Pancreas (tissue), 10 donors: ENCODE measurements around the gene PCDH15. TPM values are rescaled to one million over a fixed set of nuclear protein-coding genes. Genes with fewer than 3 reads are reported as not detected.
A peak's percentile ranks its signal among the peaks of the same experiment; 100 is the strongest.

Source experiments
- ATAC-seq, 4 donors: fragments of 200-7000 bp; cut with Tn5 transposase; one replicate each; pipeline versions ENCODE4 v1.8.0 to v1.9.1; 2020; ENCODE audit warnings: mild to moderate bottlenecking in 4 of 4, moderate library complexity in 4 of 4
- DNase-seq, 6 donors: peaks; one replicate each; pipeline ENCODE4 v3.0.0-alpha.2; 2020
- FAIRE-seq: peaks from 2 replicates; lab custom pipeline; 2012; peaks lifted over from hg19 to GRCh38; lab: Jason Lieb, UNC
- H3K27ac ChIP-seq, 4 donors: fragments of 200-600 bp; sonication (generic); 1 replicate in 3 of 4; 2 replicates in 1 of 4; pipeline versions ENCODE4 v1.5.0 to v1.8.0; 2020
- H3K27me3 ChIP-seq, 4 donors: fragments of 200-600 bp; one replicate each; pipeline ENCODE4 v1.8.0; 2021
- H3K36me3 ChIP-seq, 3 donors: fragments of 200-600 bp; sonication (generic) in 1 of 3; one replicate each; pipeline versions ENCODE4 v1.5.0 to v1.8.0; 2020 to 2021
- H3K4me1 ChIP-seq, 3 donors: fragments of 200-600 bp; one replicate each; pipeline ENCODE4 v1.8.0; 2021
- H3K4me3 ChIP-seq, 4 donors: fragments of 200-600 bp; sonication (generic) in 2 of 4; one replicate each; pipeline versions ENCODE4 v1.5.0 to v1.8.0; 2020 to 2021
- H3K9me3 ChIP-seq, 4 donors: fragments of 200-600 bp; one replicate each; pipeline ENCODE4 v1.8.0; 2021
- whole genome bisulfite sequencing, 2 donors: extraction: QIAGEN DNeasy Blood & Tissue Kit; methylation state at CpG; one replicate each; pipeline ENCODE4 v1.1.7; 2013; 5-methylcytosine and 5-hydroxymethylcytosine counted together
- intact Hi-C, 3 donors: fragments of 100-400 bp; cut with DNase I; formaldehyde crosslinking; loops; one replicate each; pipeline versions ENCODE4 v1.11.1 to v1.14.2; 2022
- polyA plus RNA-seq, 2 donors: library from polyadenylated mRNA; stranded (reverse); fragments of 200-250 nt; gene quantifications; one replicate each; pipeline ENCODE4 v1.2.3, GENCODE V29; 2013
- total RNA-seq, 6 donors: library from RNA; stranded (reverse); fragmentation: NEBNext Ultra II Directional in 4 of 6; extraction: Animal tissue kit (Norgen Biotek cat#: 25700) in 4 of 6; gene quantifications; one replicate each; pipeline versions ENCODE4 v1.2.1 to v1.2.4, GENCODE V29; 2021 to 2023
- TF ChIP-seq, protein P1 (sequence below), 4 donors: fragments of 200-600 bp; sonication (generic) in 3 of 4; IDR thresholded peaks; one replicate each; pipeline versions ENCODE4 v1.5.0 to v1.8.0; 2021; ENCODE audit warnings: antibody characterized with exemption in 4 of 4
- donor health status: healthy with polysubstance abuse.
- donor health status: DM: no; HTN: no; CAD: no; lungs with moderate emphysema.
- donor health status: DM: no; HTN: no; CAD: no.
- donor health status: control.
- donor health status: control.
- donor health status: Bipolar disorder and iron deficiency.
- donor health status: DM: yes; HTN: yes; CAD: no.
- donor health status: DM: no; HTN: no; CAD: no.
- donor health status: DM: no; HTN: no; CAD: no.
- donor health status: DM: yes; HTN: yes; CAD: no.

PCDH15 gene
- total and polyA plus RNA-seq, 8 donors, result 0.31 TPM; not detected in 7

DNA sequence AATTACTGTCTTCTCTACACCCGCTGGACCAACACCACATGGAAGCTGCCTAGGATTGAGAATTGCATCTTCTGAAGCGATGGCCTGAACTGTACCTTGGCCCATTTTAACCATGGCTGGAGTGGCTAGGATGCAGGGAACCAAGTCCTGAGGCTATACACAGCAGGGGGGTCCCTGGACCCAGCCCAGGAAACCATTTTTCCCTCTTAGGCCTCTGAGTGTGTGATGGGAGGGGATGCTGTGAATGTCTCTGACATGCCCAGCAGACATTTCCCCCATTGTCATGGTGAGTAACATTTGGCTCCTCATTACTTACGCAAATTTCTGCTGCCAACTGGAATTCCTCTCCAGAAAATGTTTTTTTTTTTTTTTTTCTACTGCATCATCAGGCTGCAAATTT is 822.7 kb downstream of the PCDH15 start:
- intact Hi-C loops, result no loop called here
- FAIRE-seq (no peak), DNase-seq (no peak), ATAC-seq (no peak)
- WGBS, 2 donors, result 72 to 75% methylated on average over 3 of the region's 3 CpGs
- Histone ChIP-seq H3K4me1 (no peaks in the 10 kb centered on the region), H3K27me3 (no peaks in the 10 kb centered on the region), H3K27ac (no peak overlapping the region), H3K36me3 (no peaks in the 10 kb centered on the region), H3K9me3 (no peaks in the 10 kb centered on the region), H3K4me3 (no peak overlapping the region)
- TF ChIP-seq, protein P1, sequence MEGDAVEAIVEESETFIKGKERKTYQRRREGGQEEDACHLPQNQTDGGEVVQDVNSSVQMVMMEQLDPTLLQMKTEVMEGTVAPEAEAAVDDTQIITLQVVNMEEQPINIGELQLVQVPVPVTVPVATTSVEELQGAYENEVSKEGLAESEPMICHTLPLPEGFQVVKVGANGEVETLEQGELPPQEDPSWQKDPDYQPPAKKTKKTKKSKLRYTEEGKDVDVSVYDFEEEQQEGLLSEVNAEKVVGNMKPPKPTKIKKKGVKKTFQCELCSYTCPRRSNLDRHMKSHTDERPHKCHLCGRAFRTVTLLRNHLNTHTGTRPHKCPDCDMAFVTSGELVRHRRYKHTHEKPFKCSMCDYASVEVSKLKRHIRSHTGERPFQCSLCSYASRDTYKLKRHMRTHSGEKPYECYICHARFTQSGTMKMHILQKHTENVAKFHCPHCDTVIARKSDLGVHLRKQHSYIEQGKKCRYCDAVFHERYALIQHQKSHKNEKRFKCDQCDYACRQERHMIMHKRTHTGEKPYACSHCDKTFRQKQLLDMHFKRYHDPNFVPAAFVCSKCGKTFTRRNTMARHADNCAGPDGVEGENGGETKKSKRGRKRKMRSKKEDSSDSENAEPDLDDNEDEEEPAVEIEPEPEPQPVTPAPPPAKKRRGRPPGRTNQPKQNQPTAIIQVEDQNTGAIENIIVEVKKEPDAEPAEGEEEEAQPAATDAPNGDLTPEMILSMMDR (IDR thresholded peaks at IDR 0.05), result no peak

DNA sequence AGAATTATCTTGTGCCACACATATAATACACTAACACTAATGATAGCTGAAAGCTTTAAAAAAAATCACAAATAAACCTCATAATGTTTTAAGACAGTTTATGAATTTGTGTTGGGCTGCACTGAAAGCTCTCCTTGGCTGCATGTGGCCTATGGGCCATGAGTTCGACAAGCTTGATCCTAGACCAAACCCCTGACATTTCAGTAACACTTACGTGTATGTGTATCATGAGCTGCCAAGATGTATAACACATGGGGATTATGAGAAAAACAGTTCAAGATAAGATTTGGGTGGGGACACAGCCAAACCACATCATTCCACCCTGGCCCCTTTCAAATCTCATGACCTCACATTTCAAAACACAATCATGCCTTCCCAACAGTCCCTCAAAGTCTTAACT is 823.8 kb downstream of the PCDH15 start:
- TF ChIP-seq, protein P1 (IDR thresholded peaks at IDR 0.05), result no peak
- Histone ChIP-seq H3K27me3 (no peaks in the 10 kb centered on the region), H3K4me3 (no peak overlapping the region), H3K36me3 (no peaks in the 10 kb centered on the region), H3K27ac (no peak overlapping the region), H3K9me3 (no peaks in the 10 kb centered on the region), H3K4me1 (no peaks in the 10 kb centered on the region)
- intact Hi-C loops, result no loop called here
- FAIRE-seq, result no peak
- no peak for DNase-seq
- WGBS, 2 donors, result 65 to 70% methylated on average over 2 of the region's 2 CpGs
- ATAC-seq, result no peak

DNA sequence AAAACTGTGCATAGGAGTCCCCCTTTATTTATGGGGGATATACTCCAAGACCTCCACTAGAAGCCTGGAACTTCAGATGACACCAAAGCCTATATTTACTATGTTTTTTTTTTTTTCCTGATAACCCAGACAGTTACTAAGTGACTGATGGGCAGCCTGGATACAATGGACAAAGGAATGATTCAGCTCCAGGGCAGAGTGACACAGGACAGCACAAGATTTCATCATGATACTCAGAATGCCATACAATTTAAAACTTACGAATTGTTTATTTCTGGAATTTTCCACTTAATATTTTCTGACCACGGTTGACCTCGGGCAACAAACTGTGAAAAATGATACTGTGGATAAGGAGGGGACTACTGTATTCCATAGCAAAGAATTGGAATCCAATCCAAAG is 843.6 kb downstream of the PCDH15 start:
- FAIRE-seq (no peak), DNase-seq (no peak)
- WGBS, 2 donors, result 36 to 47% methylated on average over 3 of the region's 3 CpGs

DNA sequence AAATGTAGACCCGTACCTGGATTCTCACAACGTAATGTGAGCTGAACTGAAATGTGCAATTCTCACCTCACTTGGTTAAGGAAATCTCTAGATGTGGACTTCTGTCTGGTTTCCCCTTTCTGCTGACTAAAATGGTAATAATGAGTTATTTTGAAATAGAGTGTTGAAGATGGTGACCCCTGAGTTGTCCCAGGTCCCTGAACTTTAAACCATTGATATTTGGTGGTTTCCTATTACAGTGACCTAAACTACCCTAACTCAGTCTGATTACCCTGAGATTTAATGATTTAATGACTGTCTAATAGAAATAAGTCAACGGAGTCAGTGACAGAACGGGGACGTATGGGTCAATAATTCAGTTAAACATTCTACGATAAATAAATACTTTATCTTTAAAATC is 845.9 kb downstream of the PCDH15 start:
- Histone ChIP-seq H3K9me3 (no peaks in the 10 kb centered on the region), H3K36me3 (no peaks in the 10 kb centered on the region), H3K27ac (no peak overlapping the region), H3K4me1 (no peaks in the 10 kb centered on the region), H3K27me3 (no peaks in the 10 kb centered on the region), H3K4me3 (no peak overlapping the region)
- 20 to 22% methylated on average over 6 of the region's 6 CpGs for WGBS, 2 donors
- no peak for DNase-seq
- FAIRE-seq, result no peak
- intact Hi-C loops, result no loop called here
- TF ChIP-seq, protein P1 (IDR thresholded peaks at IDR 0.05), result no peak
- ATAC-seq, result no peak

More for the DNA sequence above, 843.6 kb downstream of the PCDH15 start:
- no peaks in the 10 kb centered on the region for H3K4me1 ChIP-seq
- no peak for ATAC-seq
- H3K27ac ChIP-seq, result no peak overlapping the region
- intact Hi-C loops, result no loop called here
- H3K27me3 ChIP-seq, result no peaks in the 10 kb centered on the region
- no peak overlapping the region for H3K4me3 ChIP-seq
- no peaks in the 10 kb centered on the region for H3K36me3 ChIP-seq
- TF ChIP-seq, protein P1 (IDR thresholded peaks at IDR 0.05), result no peak
- no peaks in the 10 kb centered on the region for H3K9me3 ChIP-seq

DNA sequence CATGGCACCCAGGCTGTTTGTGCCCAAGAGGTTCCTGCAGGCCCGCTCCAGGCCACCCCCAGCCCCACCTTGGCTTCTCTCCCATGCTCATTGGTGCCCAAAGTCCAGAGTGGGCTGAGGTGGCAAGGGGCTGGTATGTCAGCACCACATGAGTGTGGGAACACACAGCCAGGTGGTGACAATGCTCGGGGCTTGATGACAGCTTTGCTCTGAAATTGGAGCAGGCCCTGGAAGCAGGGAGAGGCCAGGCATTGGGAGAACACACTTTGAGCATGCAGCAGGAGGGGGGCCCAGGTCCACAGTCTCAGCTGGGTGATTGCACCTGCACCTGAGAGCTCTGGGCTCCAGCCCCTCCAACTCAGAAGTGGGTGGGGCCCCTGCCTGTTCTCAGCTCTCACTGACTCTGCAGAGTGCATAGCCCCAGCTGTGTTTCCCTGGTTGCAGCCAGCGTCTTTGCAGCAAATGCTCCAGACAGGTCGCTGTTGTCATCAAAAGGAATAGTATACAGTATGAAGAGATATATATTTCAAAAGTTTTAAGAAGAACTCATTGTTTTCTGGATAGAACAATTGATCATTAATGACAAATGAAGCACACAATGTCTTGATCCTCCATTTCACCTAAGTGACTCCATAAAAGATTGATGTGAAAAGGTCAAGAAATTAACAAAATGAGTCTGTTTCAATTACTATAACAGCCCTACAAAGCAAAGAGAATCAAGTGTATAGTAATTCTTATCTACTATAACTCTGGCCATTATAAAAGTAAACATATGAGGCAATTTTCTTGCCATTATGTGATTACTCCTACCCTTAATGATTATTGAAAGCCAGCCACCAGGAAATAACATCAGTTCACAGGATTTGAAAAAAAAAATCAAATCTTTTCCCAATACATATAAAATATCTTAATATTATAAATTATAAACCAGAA is 848.1 kb downstream of the PCDH15 start:
- 66 to 70% methylated on average over 4 of the region's 4 CpGs for WGBS, 2 donors

More for the DNA sequence above, 848.1 kb downstream of the PCDH15 start:
- intact Hi-C loops, result no loop called here
- TF ChIP-seq, protein P1 (IDR thresholded peaks at IDR 0.05), result no peak
- no peak for ATAC-seq
- Histone ChIP-seq H3K9me3 (no peaks in the 10 kb centered on the region), H3K27ac (no peak overlapping the region), H3K4me3 (no peak overlapping the region), H3K36me3 (no peaks in the 10 kb centered on the region), H3K4me1 (no peaks in the 10 kb centered on the region), H3K27me3 (no peaks in the 10 kb centered on the region)
- DNase-seq, result peak in 1 of 6 donors; percentile 36
- no peak for FAIRE-seq
